OCI-LY7 (cell line): ENCODE results near the gene KCNA5. TPM values are rescaled to one million over a fixed set of nuclear protein-coding genes. Genes with fewer than 3 reads are reported as not detected.

Source experiments
- BruUV-seq: library from RNA; stranded (reverse); fragments of 400-500 nt; replicated peaks from 2 replicates; lab custom pipeline; 2021; lab: Mats Ljungman, UMichigan
- CTCF ChIA-PET: fragments of 300-600 bp; sonication (Branson Sonifier 250); formaldehyde crosslinking; loops from one replicate; lab custom pipeline; 2022; ENCODE audit warnings: antibody characterized with exemption; ENCODE audit not compliant: unreplicated experiment; lab: Charles Lee
- POLR2A ChIA-PET: fragments of 300-600 bp; sonication (Branson Sonifier 250); formaldehyde crosslinking; loops from one replicate; lab custom pipeline; 2022; ENCODE audit warnings: antibody characterized with exemption; lab: Charles Lee
- DNase-seq: peaks from one replicate; pipeline ENCODE4 v3.0.0-alpha.2; 2015; ENCODE audit warnings: low spot score
- H2AFZ ChIP-seq: fragments of 200-600 bp; sonication (generic), shearing (Covaris generic); 2 replicates; pipeline ENCODE4 v1.6.1; 2014; ENCODE audit warnings: mild to moderate bottlenecking, antibody characterized with exemption, low read length, moderate library complexity
- H3K27ac ChIP-seq: fragments of 200-600 bp; sonication (generic); 2 replicates; pipeline ENCODE4 v1.5.1; 2014; ENCODE audit warnings: mixed run types, low read depth, mild to moderate bottlenecking, moderate library complexity, low read length, inconsistent platforms; ENCODE audit not compliant: poor library complexity, severe bottlenecking
- H3K36me3 ChIP-seq: fragments of 200-600 bp; sonication (generic); 2 replicates; pipeline ENCODE4 v1.6.1; 2014; ENCODE audit warnings: mild to moderate bottlenecking, antibody characterized with exemption, low read length, moderate library complexity, mixed read lengths; ENCODE audit not compliant: insufficient read depth
- H3K4me1 ChIP-seq: fragments of 200-600 bp; sonication (generic); 2 replicates; pipeline ENCODE4 v1.5.1; 2014; ENCODE audit warnings: mild to moderate bottlenecking, low read length; ENCODE audit not compliant: insufficient read depth, poor library complexity, severe bottlenecking
- H3K4me2 ChIP-seq: fragments of 200-600 bp; sonication (generic); 2 replicates; pipeline ENCODE4 v1.6.1; 2014; ENCODE audit warnings: mild to moderate bottlenecking, low read length
- H3K4me3 ChIP-seq: fragments of 200-600 bp; sonication (generic); 2 replicates; pipeline ENCODE4 v1.5.1; 2014; ENCODE audit warnings: mild to moderate bottlenecking, low read depth, low read length; ENCODE audit not compliant: poor library complexity, severe bottlenecking
- H3K79me2 ChIP-seq: fragments of 200-600 bp; sonication (generic); 2 replicates; pipeline ENCODE4 v1.6.1; 2016; ENCODE audit warnings: low read depth, mild to moderate bottlenecking, low read length, moderate library complexity, mixed read lengths; ENCODE audit not compliant: insufficient read depth
- H3K9me2 ChIP-seq: fragments of 200-600 bp; sonication (generic); 2 replicates; pipeline ENCODE4 v1.6.1; 2016; ENCODE audit warnings: mild to moderate bottlenecking, low read length, mixed read lengths; ENCODE audit not compliant: insufficient read depth
- H3K9me3 ChIP-seq: fragments of 200-600 bp; sonication (generic); 2 replicates; pipeline ENCODE4 v1.6.1; 2014; ENCODE audit warnings: mild to moderate bottlenecking, mixed run types, low read length, mixed read lengths
- H4K20me1 ChIP-seq: fragments of 200-600 bp; sonication (generic); 2 replicates; pipeline ENCODE4 v1.6.1; 2014; ENCODE audit warnings: mild to moderate bottlenecking, antibody characterized with exemption, low read length, moderate library complexity, mixed read lengths; ENCODE audit not compliant: insufficient read depth
- CTCF ChIP-seq: fragments of 200-600 bp; sonication (generic); conservative IDR thresholded peaks from 2 replicates; pipeline ENCODE4 v1.5.1; 2014; ENCODE audit warnings: mild to moderate bottlenecking, antibody characterized with exemption, low read length, moderate library complexity, mixed read lengths
- EZH2phosphoT487 ChIP-seq: fragments of 200-600 bp; sonication (generic); IDR thresholded peaks from 2 replicates; pipeline ENCODE4 v1.6.1; 2018; ENCODE audit warnings: low read depth, borderline replicate concordance, mild to moderate bottlenecking, mixed run types, antibody characterized with exemption, low read length, moderate library complexity, mixed read lengths
- intact Hi-C: fragments of 100-400 bp; cut with micrococcal nuclease; formaldehyde crosslinking; loops from one replicate; pipeline ENCODE4 v1.10.0; 2022; ENCODE audit not compliant: unreplicated experiment
- total RNA-seq, 2 experiments: library from RNA; depleted of rRNA in 1 of 2; stranded (reverse); fragments of >200 nt in 1 of 2; shearing (Covaris generic) in 1 of 2; gene quantifications; 2 replicates each; pipeline ENCODE4 v1.2.3, GENCODE V29; 2014 to 2022

KCNA5 gene
- total RNA-seq, 2 experiments from 2014 or later, result not detected

- H2AFZ ChIP-seq, result no peak overlapping the region
- intact Hi-C loops, result no loop called here
- H3K4me3 ChIP-seq, result no peak overlapping the region
- H3K36me3 ChIP-seq, result no peaks in the 10 kb centered on the region
- CTCF ChIA-PET, result no interaction called here
- no peaks in the 10 kb centered on the region for H3K79me2 ChIP-seq
- no peaks in the 10 kb centered on the region for H3K9me2 ChIP-seq
- H3K9me3 ChIP-seq, result no peaks in the 10 kb centered on the region
- POLR2A ChIA-PET, result no interaction called here
- H3K27ac ChIP-seq, result no peak overlapping the region
- no peak overlapping the region for H3K4me2 ChIP-seq
- no peak for DNase-seq
- no peaks in the 10 kb centered on the region for H3K4me1 ChIP-seq
- BruUV-seq, result no TSS peak
- no peaks in the 10 kb centered on the region for H4K20me1 ChIP-seq
- no peak for TF ChIP-seq CTCF
- TF ChIP-seq EZH2phosphoT487, result no peak
These were observed 44.3 kb downstream of the KCNA5 start for GRCh38 chr12:5087831-5088554.

DNA sequence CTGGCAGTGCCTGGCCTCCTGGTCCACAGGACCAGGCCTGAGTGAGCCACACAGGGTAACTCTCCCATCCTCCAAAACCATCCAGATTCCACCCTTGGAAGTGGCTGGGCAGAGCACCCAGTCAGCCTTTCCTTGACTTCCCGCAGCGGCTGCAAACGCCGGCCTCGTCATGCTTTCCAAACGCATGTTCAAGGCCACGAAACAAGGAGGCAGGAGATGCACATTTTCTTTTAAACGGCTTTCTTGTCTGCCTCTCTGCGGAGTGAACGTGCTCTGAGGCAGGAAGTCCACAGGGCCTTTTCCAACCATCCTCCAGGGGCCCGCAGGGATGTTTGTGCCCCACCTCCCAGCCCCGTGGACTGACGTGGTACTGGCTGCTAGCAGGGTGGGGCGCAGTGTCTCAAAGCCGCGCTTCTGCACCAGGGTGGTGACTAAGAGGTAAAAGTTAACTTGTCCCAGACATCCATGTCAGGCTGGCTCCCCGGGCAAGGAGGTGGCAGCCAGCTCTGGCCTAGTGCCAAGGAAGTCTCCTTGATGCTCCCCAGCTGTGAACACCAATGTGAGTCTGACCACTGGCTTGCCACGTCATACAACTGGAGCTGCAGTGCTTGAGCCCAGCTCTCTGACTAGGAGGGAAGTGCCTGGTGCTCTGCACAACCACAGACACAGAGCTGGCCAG is 45.0 kb downstream of the KCNA5 start:
- H3K79me2 ChIP-seq, result no peaks in the 10 kb centered on the region
- intact Hi-C loops, result no loop called here
- POLR2A ChIA-PET, result no interaction called here
- H3K4me1 ChIP-seq, result no peaks in the 10 kb centered on the region
- no peaks in the 10 kb centered on the region for H3K9me2 ChIP-seq
- CTCF ChIA-PET, result no interaction called here
- no peaks in the 10 kb centered on the region for H3K9me3 ChIP-seq
- no TSS peak for BruUV-seq
- DNase-seq, result no peak
- H2AFZ ChIP-seq, result no peak overlapping the region
- H4K20me1 ChIP-seq, result no peaks in the 10 kb centered on the region
- no peak overlapping the region for H3K4me3 ChIP-seq
- TF ChIP-seq CTCF (no peak), EZH2phosphoT487 (no peak)
- H3K4me2 ChIP-seq, result no peak overlapping the region
- no peaks in the 10 kb centered on the region for H3K36me3 ChIP-seq
- no peak overlapping the region for H3K27ac ChIP-seq

- Histone ChIP-seq H2AFZ (no peak overlapping the region), H3K27ac (no peak overlapping the region), H3K4me1 (no peaks in the 10 kb centered on the region), H3K4me2 (no peak overlapping the region), H3K4me3 (no peak overlapping the region), H4K20me1 (no peaks in the 10 kb centered on the region), H3K9me2 (no peaks in the 10 kb centered on the region), H3K36me3 (no peaks in the 10 kb centered on the region), H3K9me3 (no peaks in the 10 kb centered on the region), H3K79me2 (no peaks in the 10 kb centered on the region)
- intact Hi-C loops, result no loop called here
- ChIA-PET POLR2A (interaction anchor here (0.7 kb wide), 1 partner anchor 63 kb away, joined by 3 read pairs; no protein-coding TSS in a partner anchor), CTCF (no interaction called here)
- TF ChIP-seq EZH2phosphoT487 (no peak), CTCF (no peak)
- no peak for DNase-seq
- BruUV-seq, result no TSS peak
These were observed 50.9 kb downstream of the KCNA5 start for GRCh38 chr12:5094551-5094950.
